HepG2 (cell line): ENCODE measurements around the gene RBBP6. TPM values are rescaled to one million over a fixed set of nuclear protein-coding genes. Genes with fewer than 3 reads are reported as not detected.

Experiments
- ATAC-seq: fragments of 200-7000 bp; cut with Tn5 transposase; 3 replicates; pipeline ENCODE4 v1.9.1; 2020; ENCODE audit warnings: mild to moderate bottlenecking, moderate library complexity
- BruUV-seq: library from RNA; stranded (reverse); fragments of 400-500 nt; replicated peaks from 2 replicates; lab custom pipeline; 2021; lab: Mats Ljungman, UMichigan
- CTCF ChIA-PET: fragments of 300-600 bp; formaldehyde crosslinking; extraction: SDS; loops from one replicate; lab custom pipeline; 2021; ENCODE audit warnings: low total read pairs, inconsistent platforms, low intra/inter-chr PET ratio; lab: Yijun Ruan, JAX
- POLR2A ChIA-PET: fragments of 350-600 bp; sonication (Branson Sonifier 250); formaldehyde crosslinking; loops from one replicate; lab custom pipeline; 2020; ENCODE audit warnings: antibody characterized with exemption, inconsistent platforms; lab: Yijun Ruan, JAX
- DNase-seq: peaks from one replicate; pipeline ENCODE4 v3.0.0-alpha.2; 2015; ENCODE audit warnings: low spot score
- FAIRE-seq: peaks from 3 replicates; lab custom pipeline; 2011; peaks lifted over from hg19 to GRCh38; lab: Jason Lieb, UNC
- H2AFZ ChIP-seq: one replicate; pipeline ENCODE4 v1.6.1; 2011; ENCODE audit warnings: low read length, inconsistent platforms
- H3K27ac ChIP-seq: fragments of 300-600 bp; 3 replicates; pipeline ENCODE4 v1.8.0; 2011; ENCODE audit warnings: mixed run types, mild to moderate bottlenecking, mixed read lengths, low read length, inconsistent platforms; ENCODE audit not compliant: insufficient read depth; ENCODE audit errors: extremely low read length
- H3K27me3 ChIP-seq, 2 experiments: fragments of 200-600 bp in 1 of 2; 2 replicates in 1 of 2; 3 replicates in 1 of 2; pipeline versions ENCODE4 v1.6.0 to v1.8.0; 2011; ENCODE audit warnings: low read length in 2 of 2, mild to moderate bottlenecking in 2 of 2, moderate library complexity in 2 of 2, inconsistent platforms in 1 of 2; ENCODE audit not compliant: insufficient read depth in 2 of 2, control insufficient read depth in 1 of 2
- H3K36me3 ChIP-seq, 2 experiments: fragments of 200-600 bp in 1 of 2; replicated peaks in 1 of 2; 2 replicates in 1 of 2; 3 replicates in 1 of 2; pipeline versions ENCODE4 v1.5.1 to v1.8.0; 2011; ENCODE audit warnings: low read length in 2 of 2, inconsistent platforms in 1 of 2; ENCODE audit not compliant: insufficient read depth in 2 of 2, control insufficient read depth in 1 of 2
- H3K4me1 ChIP-seq: 2 replicates; pipeline ENCODE4 v1.5.1; 2012; ENCODE audit warnings: low read length, inconsistent platforms; ENCODE audit not compliant: insufficient read depth
- H3K4me2 ChIP-seq: 2 replicates; pipeline ENCODE4 v1.6.0; 2011; ENCODE audit warnings: low read depth, low read length, inconsistent platforms
- H3K4me3 ChIP-seq, 3 experiments: fragments of 200-600 bp in 1 of 3; sonication (generic), shearing (Covaris generic) in 1 of 3; replicated peaks in 1 of 3; 2 replicates each; pipeline ENCODE4 v1.5.1; 2011 to 2016; ENCODE audit warnings: low read length in 3 of 3, inconsistent platforms in 2 of 3, low read depth in 2 of 3, mild to moderate bottlenecking in 2 of 3, control low read depth in 1 of 3, mixed read lengths in 1 of 3; ENCODE audit not compliant: insufficient read depth in 1 of 3
- H3K79me2 ChIP-seq: one replicate; pipeline ENCODE4 v1.6.1; 2011; ENCODE audit warnings: low read length, inconsistent platforms; ENCODE audit not compliant: insufficient read depth
- H3K9ac ChIP-seq: 2 replicates; pipeline ENCODE4 v1.6.0; 2011; ENCODE audit warnings: mild to moderate bottlenecking, low read depth, low read length, inconsistent platforms; ENCODE audit not compliant: insufficient read depth
- H3K9me3 ChIP-seq: 2 replicates; pipeline ENCODE4 v1.5.1; 2012; ENCODE audit warnings: mild to moderate bottlenecking, low read length
- H4K20me1 ChIP-seq: 2 replicates; pipeline ENCODE4 v1.6.0; 2011; ENCODE audit warnings: inconsistent platforms, mild to moderate bottlenecking, low read length, moderate library complexity; ENCODE audit not compliant: insufficient read depth
- CEBPB ChIP-seq: IDR thresholded peaks from 2 replicates; pipeline ENCODE4 v1.6.1; 2011; ENCODE audit warnings: low read depth, low read length, improper control_type of control experiment, borderline replicate concordance
- CEBPG ChIP-seq: IDR thresholded peaks from 2 replicates; pipeline ENCODE4 v1.6.1; 2016
- FOXM1 ChIP-seq: sonication (generic); formaldehyde crosslinking; IDR thresholded peaks from 2 replicates; pipeline ENCODE4 v1.5.0; 2020; ENCODE audit warnings: missing genetic modification reagents
- GATAD2A ChIP-seq: IDR thresholded peaks from 2 replicates; pipeline ENCODE4 v1.6.1; 2016
- HNF4A ChIP-seq: sonication (generic); formaldehyde crosslinking; IDR thresholded peaks from 2 replicates; pipeline ENCODE4 v1.4.0; 2020; ENCODE audit warnings: missing genetic modification reagents
- KAT2B ChIP-seq: fragments of 150-350 bp; IDR thresholded peaks from 2 replicates; pipeline ENCODE4 v1.6.1; 2014; ENCODE audit warnings: low read depth, low read length, borderline replicate concordance
- KMT2A ChIP-seq: sonication (generic); formaldehyde crosslinking; IDR thresholded peaks from 2 replicates; pipeline ENCODE4 v1.4.0; 2020; ENCODE audit warnings: missing genetic modification reagents
- NR2F6 ChIP-seq, 2 experiments: IDR thresholded peaks; 2 replicates each; pipeline ENCODE4 v1.6.1; 2016; ENCODE audit warnings: antibody characterized with exemption in 1 of 2, mild to moderate bottlenecking in 1 of 2
- SALL1 ChIP-seq: sonication (generic); formaldehyde crosslinking; IDR thresholded peaks from 2 replicates; pipeline ENCODE4 v1.8.0; 2022; ENCODE audit warnings: mild to moderate bottlenecking, missing genetic modification reagents
- SAP130 ChIP-seq: IDR thresholded peaks from 2 replicates; pipeline ENCODE4 v1.6.1; 2016; ENCODE audit warnings: low read depth
- SETDB1 ChIP-seq: sonication (generic); formaldehyde crosslinking; IDR thresholded peaks from 2 replicates; pipeline ENCODE4 v1.5.1; 2020; ENCODE audit warnings: missing genetic modification reagents, mild to moderate bottlenecking, borderline replicate concordance
- ZMYM3 ChIP-seq: sonication (generic); formaldehyde crosslinking; IDR thresholded peaks from 2 replicates; pipeline ENCODE4 v1.5.1; 2020; ENCODE audit warnings: mild to moderate bottlenecking, missing genetic modification reagents
- ZNF292 ChIP-seq: sonication (generic); formaldehyde crosslinking; IDR thresholded peaks from 2 replicates; pipeline ENCODE4 v1.8.1; 2022; ENCODE audit warnings: mild to moderate bottlenecking, low read depth, missing genetic modification reagents, borderline replicate concordance
- ZNF33A ChIP-seq: sonication (generic); formaldehyde crosslinking; IDR thresholded peaks from 2 replicates; pipeline ENCODE4 v1.5.1; 2020; ENCODE audit warnings: missing genetic modification reagents, mild to moderate bottlenecking, moderate library complexity, borderline replicate concordance
- ZNF460 ChIP-seq: sonication (generic); formaldehyde crosslinking; IDR thresholded peaks from 2 replicates; pipeline ENCODE4 v1.5.1; 2020; ENCODE audit warnings: missing genetic modification reagents, mild to moderate bottlenecking, borderline replicate concordance
- ZNF629 ChIP-seq: sonication (generic); formaldehyde crosslinking; conservative IDR thresholded peaks from 2 replicates; pipeline ENCODE4 v1.5.0; 2020; ENCODE audit warnings: missing genetic modification reagents
- WGBS: methylation state at CpG from one replicate; pipeline ENCODE4 v1.1.6; 2017; ENCODE audit warnings: low lambda C conversion rate; 5-methylcytosine and 5-hydroxymethylcytosine counted together
- in situ Hi-C: cut with HindIII; loops from 2 replicates; pipeline ENCODE4 v1.10.0; 2017; ENCODE audit warnings: low pct_unique_long_range_greater_than_20kb; ENCODE audit not compliant: extremely low pct_ligation_motif_present
- intact Hi-C: fragments of 100-400 bp; cut with micrococcal nuclease; formaldehyde crosslinking; loops from one replicate; pipeline ENCODE4 v1.10.0; 2022; ENCODE audit not compliant: unreplicated experiment
- polyA plus RNA-seq, 8 experiments: library from polyadenylated mRNA; depleted of rRNA in 3 of 8; stranded (reverse) in 7 of 8; unstranded in 1 of 8; fragments of >200 nt; fragmentation: Illumina TruSeq in 4 of 8; extraction: Trizol in 4 of 8; gene quantifications; 2 replicates each; pipeline versions ENCODE4 v1.2.1 to v1.2.3, GENCODE V29; 2011 to 2016; ENCODE audit warnings: low read depth in 4 of 8, missing spikeins in 1 of 8, mixed read lengths in 1 of 8; ENCODE audit not compliant: insufficient read depth in 1 of 8
- total RNA-seq, 5 experiments: library from RNA; depleted of rRNA; stranded (reverse); fragments of >200 nt; fragmentation: Illumina TruSeq; extraction: Trizol; gene quantifications; 2 replicates each; pipeline ENCODE4 v1.2.3, GENCODE V29; 2016; ENCODE audit warnings: low read depth in 1 of 5
- TF ChIP-seq, protein P1 (sequence below): sonication (generic); formaldehyde crosslinking; IDR thresholded peaks from 2 replicates; pipeline ENCODE4 v1.9.0; 2021; ENCODE audit warnings: missing genetic modification reagents, mild to moderate bottlenecking, borderline replicate concordance
- TF ChIP-seq, protein P2 (sequence below): sonication (generic); formaldehyde crosslinking; IDR thresholded peaks from 2 replicates; pipeline ENCODE4 v1.5.0; 2020; ENCODE audit warnings: mild to moderate bottlenecking, missing genetic modification reagents
- TF ChIP-seq, protein P3 (sequence below): sonication (generic); formaldehyde crosslinking; IDR thresholded peaks from 2 replicates; pipeline ENCODE4 v1.4.0; 2020; ENCODE audit warnings: low read depth, missing genetic modification reagents

Gene RBBP6
- total and polyA plus RNA-seq, 2 of the 13 experiments (the other 11 are each of a cell fraction or from before 2014, with no cell fraction given): 37.1 to 70.9 TPM

DNA sequence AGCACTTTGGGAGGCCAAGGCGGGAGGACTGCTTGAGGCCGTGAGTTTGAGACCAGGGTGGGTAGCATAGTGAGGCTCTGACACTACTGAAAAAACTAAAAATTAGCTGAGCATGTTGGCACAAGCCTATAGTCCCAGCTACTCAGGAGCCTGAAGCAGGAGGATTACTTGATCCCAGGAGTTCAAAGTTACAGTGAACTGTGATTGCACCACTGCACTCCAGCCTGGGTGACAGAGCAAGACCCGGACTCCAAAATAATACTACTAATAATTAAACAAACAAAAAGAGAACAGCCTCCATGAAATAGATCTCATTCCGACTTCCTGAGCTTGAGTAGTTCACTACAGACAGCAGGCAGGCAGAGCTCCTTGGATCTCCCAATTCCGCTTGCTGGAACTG, 2.7 kb upstream of the RBBP6 start:
- Histone ChIP-seq H3K27ac (peak overlapping the region; percentile 11), H4K20me1 (peaks cover 17% of the 10 kb centered on the region), H3K36me3 (no peaks in the 10 kb centered on the region), H3K79me2 (peaks cover 22% of the 10 kb centered on the region), H3K9me3 (no peaks in the 10 kb centered on the region), H3K4me2 (peak overlapping the region; percentile 93), H3K27me3 (no peaks in the 10 kb centered on the region; a peak in 1 of 5 replicates), H3K4me1 (peaks cover 68% of the 10 kb centered on the region), H2AFZ (peak overlapping the region; percentile 20), H3K9ac (no peak overlapping the region), H3K4me3 (peak overlapping the region in 2 of 3 experiments; percentile 95 to 96; a peak in 4 of 6 replicates)
- POLR2A ChIA-PET: no interaction called here
- FAIRE-seq: peak; percentile 55
- peak; percentile 50 for DNase-seq
- intact Hi-C loops (loop anchor here (5.0 kb wide), 1 partner anchor 151 kb away; no protein-coding TSS in a partner anchor), in situ Hi-C loops (no loop called here)
- CTCF ChIA-PET: interaction anchor here (2.6 kb wide), 1 partner anchor 20 kb away, joined by 14 read pairs; no protein-coding TSS in a partner anchor
- no peak for ATAC-seq
- no TSS peak for BruUV-seq
- WGBS: 25% methylated on average over 5 of the region's 5 CpGs
- TF ChIP-seq, protein P1, sequence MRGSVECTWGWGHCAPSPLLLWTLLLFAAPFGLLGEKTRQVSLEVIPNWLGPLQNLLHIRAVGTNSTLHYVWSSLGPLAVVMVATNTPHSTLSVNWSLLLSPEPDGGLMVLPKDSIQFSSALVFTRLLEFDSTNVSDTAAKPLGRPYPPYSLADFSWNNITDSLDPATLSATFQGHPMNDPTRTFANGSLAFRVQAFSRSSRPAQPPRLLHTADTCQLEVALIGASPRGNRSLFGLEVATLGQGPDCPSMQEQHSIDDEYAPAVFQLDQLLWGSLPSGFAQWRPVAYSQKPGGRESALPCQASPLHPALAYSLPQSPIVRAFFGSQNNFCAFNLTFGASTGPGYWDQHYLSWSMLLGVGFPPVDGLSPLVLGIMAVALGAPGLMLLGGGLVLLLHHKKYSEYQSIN (CRISPR knock-in tag): no peak
- peak; percentile 58; the same call in 1 of the 2 replicates for TF ChIP-seq ZNF292 (CRISPR knock-in tag)
- TF ChIP-seq ZMYM3 (CRISPR knock-in tag): peak; percentile 45; the same call in 1 of the 2 replicates
- peak; percentile 62; the same call in 1 of the 2 replicates for TF ChIP-seq CEBPG
- TF ChIP-seq, protein P2, sequence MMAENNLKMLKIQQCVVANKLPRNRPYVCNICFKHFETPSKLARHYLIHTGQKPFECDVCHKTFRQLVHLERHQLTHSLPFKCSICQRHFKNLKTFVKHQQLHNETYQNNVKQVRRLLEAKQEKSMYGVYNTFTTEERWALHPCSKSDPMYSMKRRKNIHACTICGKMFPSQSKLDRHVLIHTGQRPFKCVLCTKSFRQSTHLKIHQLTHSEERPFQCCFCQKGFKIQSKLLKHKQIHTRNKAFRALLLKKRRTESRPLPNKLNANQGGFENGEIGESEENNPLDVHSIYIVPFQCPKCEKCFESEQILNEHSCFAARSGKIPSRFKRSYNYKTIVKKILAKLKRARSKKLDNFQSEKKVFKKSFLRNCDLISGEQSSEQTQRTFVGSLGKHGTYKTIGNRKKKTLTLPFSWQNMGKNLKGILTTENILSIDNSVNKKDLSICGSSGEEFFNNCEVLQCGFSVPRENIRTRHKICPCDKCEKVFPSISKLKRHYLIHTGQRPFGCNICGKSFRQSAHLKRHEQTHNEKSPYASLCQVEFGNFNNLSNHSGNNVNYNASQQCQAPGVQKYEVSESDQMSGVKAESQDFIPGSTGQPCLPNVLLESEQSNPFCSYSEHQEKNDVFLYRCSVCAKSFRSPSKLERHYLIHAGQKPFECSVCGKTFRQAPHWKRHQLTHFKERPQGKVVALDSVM (CRISPR knock-in tag): peak; percentile 44; the same call in 1 of the 2 replicates
- peak; percentile 26; the same call in 1 of the 2 replicates for TF ChIP-seq SAP130 (CRISPR knock-in tag)
- TF ChIP-seq KMT2A (CRISPR knock-in tag): no peak
- peak; percentile 61; the same call in 1 of the 2 replicates for TF ChIP-seq CEBPB
- no peak for TF ChIP-seq NR2F6 (IDR thresholded peaks at IDR 0.05)
- TF ChIP-seq NR2F6 (CRISPR knock-in tag; IDR thresholded peaks at IDR 0.05): peak; percentile 30; the same call in 1 of the 2 replicates
- no peak for TF ChIP-seq KAT2B
- TF ChIP-seq ZNF460 (CRISPR knock-in tag): 0 out of 2 replicates have a peak, but pooled peaks have one; percentile 22
- TF ChIP-seq, protein P3, sequence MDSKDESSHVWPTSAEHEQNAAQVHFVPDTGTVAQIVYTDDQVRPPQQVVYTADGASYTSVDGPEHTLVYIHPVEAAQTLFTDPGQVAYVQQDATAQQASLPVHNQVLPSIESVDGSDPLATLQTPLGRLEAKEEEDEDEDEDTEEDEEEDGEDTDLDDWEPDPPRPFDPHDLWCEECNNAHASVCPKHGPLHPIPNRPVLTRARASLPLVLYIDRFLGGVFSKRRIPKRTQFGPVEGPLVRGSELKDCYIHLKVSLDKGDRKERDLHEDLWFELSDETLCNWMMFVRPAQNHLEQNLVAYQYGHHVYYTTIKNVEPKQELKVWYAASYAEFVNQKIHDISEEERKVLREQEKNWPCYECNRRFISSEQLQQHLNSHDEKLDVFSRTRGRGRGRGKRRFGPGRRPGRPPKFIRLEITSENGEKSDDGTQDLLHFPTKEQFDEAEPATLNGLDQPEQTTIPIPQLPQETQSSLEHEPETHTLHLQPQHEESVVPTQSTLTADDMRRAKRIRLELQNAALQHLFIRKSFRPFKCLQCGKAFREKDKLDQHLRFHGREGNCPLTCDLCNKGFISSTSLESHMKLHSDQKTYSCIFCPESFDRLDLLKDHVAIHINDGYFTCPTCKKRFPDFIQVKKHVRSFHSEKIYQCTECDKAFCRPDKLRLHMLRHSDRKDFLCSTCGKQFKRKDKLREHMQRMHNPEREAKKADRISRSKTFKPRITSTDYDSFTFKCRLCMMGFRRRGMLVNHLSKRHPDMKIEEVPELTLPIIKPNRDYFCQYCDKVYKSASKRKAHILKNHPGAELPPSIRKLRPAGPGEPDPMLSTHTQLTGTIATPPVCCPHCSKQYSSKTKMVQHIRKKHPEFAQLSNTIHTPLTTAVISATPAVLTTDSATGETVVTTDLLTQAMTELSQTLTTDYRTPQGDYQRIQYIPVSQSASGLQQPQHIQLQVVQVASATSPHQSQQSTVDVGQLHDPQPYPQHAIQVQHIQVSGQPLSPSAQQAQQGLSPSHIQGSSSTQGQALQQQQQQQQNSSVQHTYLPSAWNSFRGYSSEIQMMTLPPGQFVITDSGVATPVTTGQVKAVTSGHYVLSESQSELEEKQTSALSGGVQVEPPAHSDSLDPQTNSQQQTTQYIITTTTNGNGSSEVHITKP (CRISPR knock-in tag): 0 out of 2 replicates have a peak, but pooled peaks have one; percentile 27
- TF ChIP-seq HNF4A: peak; percentile 53; the same call in 1 of the 2 replicates
- TF ChIP-seq ZNF33A: 0 out of 2 replicates have a peak, but pooled peaks have one; percentile 32
- peak; percentile 37; the same call in 1 of the 2 replicates for TF ChIP-seq GATAD2A
- TF ChIP-seq FOXM1: no peak
- TF ChIP-seq SALL1 (CRISPR knock-in tag): peak; percentile 42; the same call in 1 of the 2 replicates
- no peak for TF ChIP-seq SETDB1 (CRISPR knock-in tag)
- TF ChIP-seq ZNF629 (CRISPR knock-in tag): no peak
